ENCODE results near the gene RBM15.

RBM15 gene

GRCh38 chr1:110321045-110321444 is 18.1 kb upstream of the RBM15 start:
- Histone ChIP-seq H2BK15ac (ENCODE audit: low read length) (no peak overlapping the region), H3K23ac (ENCODE audit: low read depth, low read length, poor library complexity) (no peak overlapping the region), H2BK120ac (ENCODE audit: low read depth, low read length) (no peak overlapping the region), H3K27me3 (ENCODE audit: control insufficient read depth in 3 of 3, insufficient read depth in 3 of 3, low read depth in 1 of 3, low read length in 3 of 3) (peaks cover 0 to 4% (median 0%) of the 10 kb centered on the region in 3 experiments), H3K4ac (ENCODE audit: low read length) (no peak overlapping the region), H3K14ac (ENCODE audit: low read length) (no peak overlapping the region), H2AFZ (ENCODE audit: low read length) (no peak overlapping the region), H3K36me3 (replicated peaks in 1 of 2; ENCODE audit: control insufficient read depth in 2 of 2, insufficient read depth in 2 of 2, low read length in 2 of 2) (no peaks in the 10 kb centered on the region), H2BK5ac (ENCODE audit: low read length) (no peak overlapping the region), H3K79me1 (ENCODE audit: low read depth, low read length) (no peaks in the 10 kb centered on the region), H3K27ac (replicated peaks; ENCODE audit: low read length) (no peak overlapping the region), H3K18ac (ENCODE audit: low read length) (no peak overlapping the region), H4K8ac (ENCODE audit: low read depth, low read length) (no peak overlapping the region), H3K4me2 (ENCODE audit: insufficient read depth, low read length, poor library complexity, severe bottlenecking) (no peak overlapping the region), H3K9ac (ENCODE audit: low read depth, low read length, poor library complexity) (no peak overlapping the region), H3K9me3 (replicated peaks in 1 of 2; ENCODE audit: control insufficient read depth in 2 of 2, insufficient read depth in 1 of 2, low read depth in 1 of 2, low read length in 2 of 2) (no peaks in the 10 kb centered on the region), H2BK12ac (ENCODE audit: low read length) (no peak overlapping the region), H3K4me3 (ENCODE audit: low read length in 2 of 2) (no peak overlapping the region), H4K91ac (ENCODE audit: low read depth, low read length, poor library complexity) (no peak overlapping the region), H3K4me1 (ENCODE audit: control insufficient read depth in 2 of 2, insufficient read depth in 1 of 2, low read depth in 1 of 2, low read length in 2 of 2) (no peaks in the 10 kb centered on the region), H2AK5ac (ENCODE audit: low read depth, low read length) (no peak overlapping the region)
- WGBS, 2 donors (ENCODE audit: extremely low coverage in 2 of 2, insufficient read length in 2 of 2, insufficient replicate concordance in 1 of 2): no CpG with 5 or more reads among the region's 2 CpGs
- no peak for DNase-seq (ENCODE audit: low spot score)

GRCh38 chr1:110321846-110322245 is 17.3 kb upstream of the RBM15 start:
- H2BK15ac ChIP-seq (ENCODE audit: low read length): no peak overlapping the region
- no peak overlapping the region for H2AFZ ChIP-seq (ENCODE audit: low read length)
- no peak overlapping the region for H2BK12ac ChIP-seq (ENCODE audit: low read length)
- no peaks in the 10 kb centered on the region for H3K36me3 ChIP-seq (replicated peaks in 1 of 2; ENCODE audit: control insufficient read depth in 2 of 2, insufficient read depth in 2 of 2, low read length in 2 of 2)
- no peak for DNase-seq (ENCODE audit: low spot score)
- H3K27me3 ChIP-seq (ENCODE audit: control insufficient read depth in 3 of 3, insufficient read depth in 3 of 3, low read depth in 1 of 3, low read length in 3 of 3): peaks cover 0 to 4% (median 0%) of the 10 kb centered on the region in 3 experiments
- no peaks in the 10 kb centered on the region for H3K9me3 ChIP-seq (replicated peaks in 1 of 2; ENCODE audit: control insufficient read depth in 2 of 2, insufficient read depth in 1 of 2, low read depth in 1 of 2, low read length in 2 of 2)
- H3K4me3 ChIP-seq (ENCODE audit: low read length in 2 of 2): no peak overlapping the region
- no peak overlapping the region for H3K18ac ChIP-seq (ENCODE audit: low read length)
- no peak overlapping the region for H3K14ac ChIP-seq (ENCODE audit: low read length)
- H2BK120ac ChIP-seq (ENCODE audit: low read depth, low read length): no peak overlapping the region
- no peak overlapping the region for H2AK5ac ChIP-seq (ENCODE audit: low read depth, low read length)
- WGBS, 2 donors (ENCODE audit: extremely low coverage in 2 of 2, insufficient read length in 2 of 2, insufficient replicate concordance in 1 of 2): no CpG with 5 or more reads among the region's 4 CpGs
- no peaks in the 10 kb centered on the region for H3K4me1 ChIP-seq (ENCODE audit: control insufficient read depth in 2 of 2, insufficient read depth in 1 of 2, low read depth in 1 of 2, low read length in 2 of 2)
- H3K9ac ChIP-seq (ENCODE audit: low read depth, low read length, poor library complexity): no peak overlapping the region
- H3K27ac ChIP-seq (replicated peaks; ENCODE audit: low read length): no peak overlapping the region
- H3K4ac ChIP-seq (ENCODE audit: low read length): no peak overlapping the region
- H4K91ac ChIP-seq (ENCODE audit: low read depth, low read length, poor library complexity): no peak overlapping the region
- no peak overlapping the region for H2BK5ac ChIP-seq (ENCODE audit: low read length)
- no peak overlapping the region for H4K8ac ChIP-seq (ENCODE audit: low read depth, low read length)
- H3K79me1 ChIP-seq (ENCODE audit: low read depth, low read length): no peaks in the 10 kb centered on the region
- no peak overlapping the region for H3K4me2 ChIP-seq (ENCODE audit: insufficient read depth, low read length, poor library complexity, severe bottlenecking)
- H3K23ac ChIP-seq (ENCODE audit: low read depth, low read length, poor library complexity): no peak overlapping the region

DNA sequence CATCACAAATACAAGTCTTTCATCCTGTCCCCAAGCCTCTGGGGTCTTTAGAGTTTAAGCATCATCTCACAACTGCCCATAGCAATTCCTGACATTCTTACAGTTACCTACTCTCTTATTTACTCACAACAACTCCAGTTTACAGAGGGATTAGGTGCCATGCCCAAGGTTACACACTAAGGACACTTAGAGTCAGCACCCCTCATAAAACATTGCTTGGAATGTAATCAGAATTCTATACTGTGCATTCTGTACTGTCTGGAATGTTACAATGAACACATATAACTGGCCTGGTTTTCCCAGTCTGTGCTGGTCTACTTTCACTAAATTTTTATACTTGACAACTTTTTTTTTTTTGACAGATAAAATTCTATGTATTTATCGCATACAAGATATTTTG is 14.5 kb upstream of the RBM15 start:
- WGBS, 2 donors (ENCODE audit: extremely low coverage in 2 of 2, insufficient read length in 2 of 2, insufficient replicate concordance in 1 of 2): no CpG with 5 or more reads among the region's 1 CpG
- H3K9me3 ChIP-seq (replicated peaks in 1 of 2; ENCODE audit: control insufficient read depth in 2 of 2, insufficient read depth in 1 of 2, low read depth in 1 of 2, low read length in 2 of 2): no peaks in the 10 kb centered on the region
- H2BK12ac ChIP-seq (ENCODE audit: low read length): no peak overlapping the region
- H3K79me1 ChIP-seq (ENCODE audit: low read depth, low read length): no peaks in the 10 kb centered on the region
- H3K36me3 ChIP-seq (replicated peaks in 1 of 2; ENCODE audit: control insufficient read depth in 2 of 2, insufficient read depth in 2 of 2, low read length in 2 of 2): no peaks in the 10 kb centered on the region
- H2AK5ac ChIP-seq (ENCODE audit: low read depth, low read length): no peak overlapping the region
- no peak overlapping the region for H3K27ac ChIP-seq (replicated peaks; ENCODE audit: low read length)
- no peak overlapping the region for H3K4me3 ChIP-seq (ENCODE audit: low read length in 2 of 2)
- H4K8ac ChIP-seq (ENCODE audit: low read depth, low read length): no peak overlapping the region
- H3K27me3 ChIP-seq (ENCODE audit: control insufficient read depth in 3 of 3, insufficient read depth in 3 of 3, low read depth in 1 of 3, low read length in 3 of 3): peaks cover 0 to under 1% (median 0%) of the 10 kb centered on the region in 3 experiments
- no peak overlapping the region for H2BK15ac ChIP-seq (ENCODE audit: low read length)
- H3K23ac ChIP-seq (ENCODE audit: low read depth, low read length, poor library complexity): no peak overlapping the region
- no peak overlapping the region for H3K14ac ChIP-seq (ENCODE audit: low read length)
- no peak for DNase-seq (ENCODE audit: low spot score)
- H3K4me1 ChIP-seq (ENCODE audit: control insufficient read depth in 2 of 2, insufficient read depth in 1 of 2, low read depth in 1 of 2, low read length in 2 of 2): no peaks in the 10 kb centered on the region
- no peak overlapping the region for H3K9ac ChIP-seq (ENCODE audit: low read depth, low read length, poor library complexity)
- H4K91ac ChIP-seq (ENCODE audit: low read depth, low read length, poor library complexity): no peak overlapping the region
- no peak overlapping the region for H3K18ac ChIP-seq (ENCODE audit: low read length)
- no peak overlapping the region for H3K4ac ChIP-seq (ENCODE audit: low read length)
- H2BK120ac ChIP-seq (ENCODE audit: low read depth, low read length): no peak overlapping the region
- H2AFZ ChIP-seq (ENCODE audit: low read length): no peak overlapping the region
- H3K4me2 ChIP-seq (ENCODE audit: insufficient read depth, low read length, poor library complexity, severe bottlenecking): no peak overlapping the region
- no peak overlapping the region for H2BK5ac ChIP-seq (ENCODE audit: low read length)

DNA sequence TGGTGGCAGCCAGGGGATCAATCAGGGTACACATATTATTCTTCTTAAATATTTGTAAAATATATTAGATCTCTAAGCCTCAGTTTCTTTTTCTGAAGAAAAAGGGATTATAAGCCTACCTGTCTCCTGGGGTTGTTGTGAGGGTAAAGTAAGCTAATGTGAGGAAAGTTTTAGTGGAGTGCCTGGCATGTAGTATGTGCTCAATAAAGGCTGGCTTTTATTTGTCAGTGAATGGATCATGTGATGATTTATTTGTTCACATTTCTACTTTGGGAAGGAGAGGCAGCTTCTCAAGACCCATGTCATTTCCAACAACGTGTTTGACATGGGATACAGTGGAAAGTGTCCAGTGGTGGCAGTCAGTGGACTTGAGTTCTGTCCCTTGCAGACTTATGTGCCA is 12.4 kb upstream of the RBM15 start:
- Histone ChIP-seq H2BK5ac (ENCODE audit: low read length) (no peak overlapping the region), H3K4me3 (ENCODE audit: low read length in 2 of 2) (no peak overlapping the region), H3K36me3 (replicated peaks in 1 of 2; ENCODE audit: control insufficient read depth in 2 of 2, insufficient read depth in 2 of 2, low read length in 2 of 2) (no peaks in the 10 kb centered on the region), H2BK12ac (ENCODE audit: low read length) (no peak overlapping the region), H3K18ac (ENCODE audit: low read length) (no peak overlapping the region), H3K27me3 (ENCODE audit: control insufficient read depth in 3 of 3, insufficient read depth in 3 of 3, low read depth in 1 of 3, low read length in 3 of 3) (no peaks in the 10 kb centered on the region), H2BK120ac (ENCODE audit: low read depth, low read length) (no peak overlapping the region), H3K27ac (replicated peaks; ENCODE audit: low read length) (no peak overlapping the region), H3K4me2 (ENCODE audit: insufficient read depth, low read length, poor library complexity, severe bottlenecking) (no peak overlapping the region), H3K4me1 (ENCODE audit: control insufficient read depth in 2 of 2, insufficient read depth in 1 of 2, low read depth in 1 of 2, low read length in 2 of 2) (no peaks in the 10 kb centered on the region), H4K8ac (ENCODE audit: low read depth, low read length) (no peak overlapping the region), H3K79me1 (ENCODE audit: low read depth, low read length) (no peaks in the 10 kb centered on the region), H4K91ac (ENCODE audit: low read depth, low read length, poor library complexity) (no peak overlapping the region), H3K23ac (ENCODE audit: low read depth, low read length, poor library complexity) (no peak overlapping the region), H3K4ac (ENCODE audit: low read length) (no peak overlapping the region), H2BK15ac (ENCODE audit: low read length) (no peak overlapping the region), H3K9ac (ENCODE audit: low read depth, low read length, poor library complexity) (no peak overlapping the region), H2AFZ (ENCODE audit: low read length) (no peak overlapping the region), H3K14ac (ENCODE audit: low read length) (no peak overlapping the region), H3K9me3 (replicated peaks in 1 of 2; ENCODE audit: control insufficient read depth in 2 of 2, insufficient read depth in 1 of 2, low read depth in 1 of 2, low read length in 2 of 2) (no peaks in the 10 kb centered on the region), H2AK5ac (ENCODE audit: low read depth, low read length) (no peak overlapping the region)
- DNase-seq (ENCODE audit: low spot score): no peak
- WGBS, 2 donors (ENCODE audit: extremely low coverage in 2 of 2, insufficient read length in 2 of 2, insufficient replicate concordance in 1 of 2): no CpG with 5 or more reads among the region's 1 CpG
